GM12891 (cell line): ENCODE results near the gene LIMD2.

Experiments
- POLR2A ChIP-seq: IDR thresholded peaks from 2 replicates; pipeline ENCODE4 v1.6.1; 2011; ENCODE audit warnings: low read depth, low read length, control low read depth
- POLR2AphosphoS5 ChIP-seq: IDR thresholded peaks from 2 replicates; pipeline ENCODE4 v1.6.1; 2011; ENCODE audit warnings: low read depth, low read length, control low read depth
- POU2F2 ChIP-seq: IDR thresholded peaks from 2 replicates; pipeline ENCODE4 v1.6.1; 2011; ENCODE audit warnings: low read depth, mild to moderate bottlenecking, control low read depth, low read length, moderate library complexity
- SPI1 ChIP-seq: IDR thresholded peaks from 2 replicates; pipeline ENCODE4 v1.6.1; 2011; ENCODE audit warnings: low read depth, low read length, control low read depth
- TAF1 ChIP-seq: IDR thresholded peaks from 2 replicates; pipeline ENCODE4 v1.6.1; 2011; ENCODE audit warnings: low read depth, low read length, control low read depth

- no peak for TF ChIP-seq POLR2AphosphoS5
- no peak for TF ChIP-seq TAF1
- no peak for TF ChIP-seq POLR2A
- no peak for TF ChIP-seq SPI1
- no peak for TF ChIP-seq POU2F2
These were observed 50.1 kb downstream of the LIMD2 start for GRCh38 chr17:63649813-63650212.
